H1 (cell line): ENCODE data around the gene NPHP3. TPM values are rescaled to one million over a fixed set of nuclear protein-coding genes. Genes with fewer than 3 reads are reported as not detected.

Experiments used
- CTCF ChIA-PET: fragments of 300-600 bp; sonication (Branson Sonifier 250); formaldehyde crosslinking; loops from one replicate; lab custom pipeline; 2021; ENCODE audit not compliant: partially characterized antibody; lab: Charles Lee
- POLR2A ChIA-PET: fragments of 300-600 bp; sonication (Branson Sonifier 250); formaldehyde crosslinking; loops from one replicate; lab custom pipeline; 2021; ENCODE audit warnings: inconsistent platforms; ENCODE audit not compliant: partially characterized antibody; lab: Charles Lee
- DNase-seq, 2 experiments: peaks; one replicate each; pipeline versions ENCODE4 v3.0.0 to v3.0.0-alpha.2; 2010 to 2022; ENCODE audit warnings: low spot score in 2 of 2, low read depth in 1 of 2, mixed read lengths in 1 of 2
- FAIRE-seq: peaks from 2 replicates; lab custom pipeline; 2011; peaks lifted over from hg19 to GRCh38; lab: Jason Lieb, UNC
- H2AFZ ChIP-seq: 2 replicates; pipeline ENCODE4 v1.8.1; 2012; ENCODE audit warnings: low read length, inconsistent platforms
- H2AK5ac ChIP-seq: 2 replicates; pipeline ENCODE4 v1.6.1; 2013; ENCODE audit warnings: low read depth, low read length
- H2BK120ac ChIP-seq: replicated peaks from 2 replicates; pipeline ENCODE3; 2013; ENCODE audit warnings: low read depth, low read length, inconsistent platforms
- H2BK12ac ChIP-seq: 2 replicates; pipeline ENCODE4 v1.6.1; 2013; ENCODE audit warnings: low read depth, low read length
- H2BK15ac ChIP-seq: 2 replicates; pipeline ENCODE4 v1.6.1; 2013; ENCODE audit warnings: low read length
- H2BK20ac ChIP-seq: 2 replicates; pipeline ENCODE4 v1.6.1; 2013; ENCODE audit warnings: low read length
- H2BK5ac ChIP-seq: 2 replicates; pipeline ENCODE4 v1.6.1; 2013; ENCODE audit warnings: low read depth, low read length
- H3K14ac ChIP-seq: 2 replicates; pipeline ENCODE4 v1.6.1; 2013; ENCODE audit warnings: inconsistent platforms; ENCODE audit not compliant: insufficient read length
- H3K18ac ChIP-seq: 2 replicates; pipeline ENCODE4 v1.6.1; 2013; ENCODE audit warnings: low read length; ENCODE audit errors: extremely low read depth
- H3K23ac ChIP-seq: 2 replicates; pipeline ENCODE4 v1.6.1; 2013; ENCODE audit warnings: inconsistent platforms; ENCODE audit not compliant: insufficient read length
- H3K23me2 ChIP-seq: 2 replicates; pipeline ENCODE4 v1.6.1; 2013; ENCODE audit warnings: low read depth, low read length
- H3K27ac ChIP-seq: 2 replicates; pipeline ENCODE4 v1.6.1; 2011; ENCODE audit warnings: low read depth, low read length, inconsistent platforms
- H3K27me3 ChIP-seq, 4 experiments: replicated peaks in 1 of 4; 1 replicate in 1 of 4; 2 replicates in 3 of 4; pipeline versions ENCODE4 v1.6.1 to v1.8.1; 2011 to 2013; ENCODE audit warnings: low read length in 3 of 4, mild to moderate bottlenecking in 3 of 4, inconsistent platforms in 2 of 4, mixed read lengths in 2 of 4, moderate library complexity in 1 of 4; ENCODE audit not compliant: control insufficient read depth in 3 of 4, insufficient read depth in 3 of 4; ENCODE audit errors: extremely low read depth in 1 of 4
- H3K36me3 ChIP-seq, 4 experiments: 2 replicates each; pipeline versions ENCODE4 v1.6.1 to v1.8.1; 2011 to 2013; ENCODE audit warnings: mild to moderate bottlenecking in 4 of 4, low read length in 3 of 4, moderate library complexity in 2 of 4, control low read depth in 1 of 4, inconsistent platforms in 1 of 4; ENCODE audit not compliant: insufficient read depth in 4 of 4, control insufficient read depth in 2 of 4
- H3K4ac ChIP-seq: replicated peaks from 2 replicates; pipeline ENCODE3; 2013; ENCODE audit warnings: low read length, low read depth, mixed read lengths, inconsistent platforms; ENCODE audit not compliant: insufficient read length
- H3K4me1 ChIP-seq, 4 experiments: replicated peaks in 1 of 4; 1 replicate in 1 of 4; 2 replicates in 3 of 4; pipeline versions ENCODE4 v1.6.1 to v1.8.1; 2011 to 2013; ENCODE audit warnings: low read length in 3 of 4, inconsistent platforms in 2 of 4, mixed read lengths in 1 of 4; ENCODE audit not compliant: insufficient read depth in 4 of 4, control insufficient read depth in 3 of 4
- H3K4me2 ChIP-seq, 2 experiments: 2 replicates each; pipeline versions ENCODE4 v1.6.1 to v1.8.1; 2011 to 2013; ENCODE audit warnings: low read depth in 2 of 2, low read length in 2 of 2, control low read depth in 1 of 2, inconsistent platforms in 1 of 2, mild to moderate bottlenecking in 1 of 2; ENCODE audit not compliant: insufficient read depth in 1 of 2
- H3K4me3 ChIP-seq, 4 experiments: fragments of 200-600, 300-600 bp in 1 of 4; sonication (generic), shearing (Covaris generic), sonication (Bioruptor Twin) in 1 of 4; 2 replicates each; pipeline versions ENCODE4 v1.5.1 to v1.8.1; 2011 to 2016; ENCODE audit warnings: low read length in 4 of 4, low read depth in 3 of 4, control low read depth in 2 of 4, inconsistent platforms in 2 of 4, mild to moderate bottlenecking in 2 of 4, mixed read lengths in 1 of 4, moderate library complexity in 1 of 4; ENCODE audit not compliant: insufficient read depth in 2 of 4; ENCODE audit errors: extremely low read depth in 1 of 4
- H3K56ac ChIP-seq: replicated peaks from 2 replicates; pipeline ENCODE3; 2013; ENCODE audit warnings: low read depth, mild to moderate bottlenecking, mixed read lengths, low read length, inconsistent platforms; ENCODE audit not compliant: insufficient read length
- H3K79me1 ChIP-seq: 2 replicates; pipeline ENCODE4 v1.6.1; 2013; ENCODE audit warnings: low read depth, low read length, control low read depth
- H3K79me2 ChIP-seq, 2 experiments: 2 replicates each; pipeline versions ENCODE4 v1.6.1 to v1.8.1; 2012 to 2013; ENCODE audit warnings: low read length in 2 of 2, mild to moderate bottlenecking in 2 of 2, inconsistent platforms in 1 of 2; ENCODE audit not compliant: insufficient read depth in 2 of 2, control insufficient read depth in 1 of 2
- H3K9ac ChIP-seq, 4 experiments: replicated peaks in 1 of 4; 1 replicate in 1 of 4; 2 replicates in 3 of 4; pipeline versions ENCODE4 v1.6.1 to v1.8.1; 2011 to 2013; ENCODE audit warnings: low read depth in 3 of 4, low read length in 3 of 4, control low read depth in 2 of 4, mild to moderate bottlenecking in 2 of 4, moderate library complexity in 2 of 4, inconsistent platforms in 1 of 4; ENCODE audit errors: extremely low read depth in 1 of 4
- H3K9me3 ChIP-seq, 2 experiments: 2 replicates each; pipeline versions ENCODE4 v1.6.1 to v1.8.1; 2012 to 2013; ENCODE audit warnings: mild to moderate bottlenecking in 2 of 2, moderate library complexity in 2 of 2, control low read depth in 1 of 2, inconsistent platforms in 1 of 2, low read depth in 1 of 2, low read length in 1 of 2, mixed read lengths in 1 of 2; ENCODE audit not compliant: insufficient read depth in 2 of 2
- H4K20me1 ChIP-seq, 2 experiments: replicated peaks in 1 of 2; 2 replicates each; pipeline versions ENCODE3 to v1.8.1; 2011 to 2013; ENCODE audit warnings: inconsistent platforms in 2 of 2, low read length in 2 of 2, mild to moderate bottlenecking in 1 of 2; ENCODE audit not compliant: insufficient read depth in 2 of 2, control insufficient read depth in 1 of 2
- H4K5ac ChIP-seq: 2 replicates; pipeline ENCODE4 v1.6.1; 2013; ENCODE audit warnings: low read length, low read depth, mixed read lengths, inconsistent platforms; ENCODE audit not compliant: insufficient read length
- H4K8ac ChIP-seq: 2 replicates; pipeline ENCODE4 v1.8.0; 2013; ENCODE audit warnings: mild to moderate bottlenecking, moderate library complexity, low read length, inconsistent platforms; ENCODE audit not compliant: insufficient read depth; ENCODE audit errors: extremely low read depth
- H4K91ac ChIP-seq: replicated peaks from 2 replicates; pipeline ENCODE3; 2013; ENCODE audit warnings: low read length, mixed read lengths, inconsistent platforms; ENCODE audit not compliant: insufficient read length
- ASH2L ChIP-seq: fragments of 200-600, 300-600 bp; sonication (generic); IDR thresholded peaks from one replicate; pipeline ENCODE4 v1.7.1; 2017; ENCODE audit warnings: low read length
- CREB1 ChIP-seq: IDR thresholded peaks from 2 replicates; pipeline ENCODE4 v1.6.1; 2012; ENCODE audit warnings: inconsistent platforms
- CTCF ChIP-seq, 3 experiments: IDR thresholded peaks; 1 replicate in 2 of 3; 2 replicates in 1 of 3; pipeline versions ENCODE4 v1.5.1 to v1.6.1; 2011; ENCODE audit warnings: low read length in 3 of 3, mild to moderate bottlenecking in 3 of 3, inconsistent platforms in 2 of 3, low read depth in 1 of 3, moderate library complexity in 1 of 3; ENCODE audit not compliant: insufficient read depth in 1 of 3; ENCODE audit errors: control extremely low read depth in 1 of 3
- EP300 ChIP-seq, 2 experiments: IDR thresholded peaks; 1 replicate in 1 of 2; 2 replicates in 1 of 2; pipeline ENCODE4 v1.6.1; 2011 to 2012; ENCODE audit warnings: low read depth in 2 of 2, low read length in 2 of 2, mild to moderate bottlenecking in 2 of 2, borderline replicate concordance in 1 of 2, inconsistent platforms in 1 of 2, moderate library complexity in 1 of 2
- GTF2F1 ChIP-seq: IDR thresholded peaks from 2 replicates; pipeline ENCODE4 v1.6.1; 2012; ENCODE audit warnings: low read depth, low read length, improper control_type of control experiment, borderline replicate concordance
- KDM5A ChIP-seq: fragments of 200-600 bp; IDR thresholded peaks from 2 replicates; pipeline ENCODE4 v1.7.1; 2012; ENCODE audit warnings: mild to moderate bottlenecking, low read length, inconsistent platforms, mixed read lengths
- RNF2 ChIP-seq: fragments of 200-900, 300-1000 bp; sonication (generic); IDR thresholded peaks from 2 replicates; pipeline ENCODE4 v1.7.1; 2016; ENCODE audit warnings: borderline replicate concordance, low read depth, mild to moderate bottlenecking, antibody characterized with exemption, low read length; ENCODE audit not compliant: poor library complexity, severe bottlenecking; ENCODE audit errors: missing control alignments
- SP1 ChIP-seq: IDR thresholded peaks from 2 replicates; pipeline ENCODE4 v1.6.1; 2011; ENCODE audit warnings: low read depth, low read length
- TAF1 ChIP-seq: IDR thresholded peaks from 2 replicates; pipeline ENCODE4 v1.6.1; 2011; ENCODE audit warnings: mild to moderate bottlenecking, low read depth, low read length
- USF2 ChIP-seq: IDR thresholded peaks from 2 replicates; pipeline ENCODE4 v1.6.1; 2011; ENCODE audit warnings: low read length, improper control_type of control experiment
- polyA plus RNA-seq, 7 experiments: library from polyadenylated mRNA; depleted of rRNA in 3 of 7; stranded (reverse) in 5 of 7; unstranded in 2 of 7; fragments of >200 nt in 5 of 7; fragments of 200-250 nt in 2 of 7; gene quantifications; 1 replicate in 5 of 7; 2 replicates in 1 of 7; 4 replicates in 1 of 7; pipeline versions ENCODE4 v1.2.1 to v1.2.3, GENCODE V29; 2011 to 2013; ENCODE audit warnings: missing spikeins in 2 of 7, mixed read lengths in 2 of 7
- total RNA-seq: library from RNA; stranded (reverse); fragmentation: NEBNext Ultra II Directional; extraction: Animal tissue kit (Norgen Biotek cat#: 25700); gene quantifications from 2 replicates; pipeline ENCODE4 v1.2.1, GENCODE V29; 2021

Gene NPHP3
- total and polyA plus RNA-seq, 2 of the 8 experiments (the other 6 are each of a cell fraction or from before 2014, with no cell fraction given), result 6.8 to 14.8 TPM

- H3K79me2 ChIP-seq, result peaks cover 0 to 7% of the 10 kb centered on the region in 2 experiments; a peak in 1 of 4 replicates
These were observed 5.8 kb downstream of the NPHP3 start for GRCh38 chr3:132716372-132716771.

More at GRCh38 chr3:132716372-132716771, 5.8 kb downstream of the NPHP3 start:
- Histone ChIP-seq H2BK12ac (no peak overlapping the region), H3K18ac (no peak overlapping the region), H3K27me3 (no peaks in the 10 kb centered on the region), H2BK5ac (no peak overlapping the region), H2BK15ac (no peak overlapping the region), H4K5ac (no peak overlapping the region), H3K14ac (no peak overlapping the region), H2BK20ac (no peak overlapping the region), H3K4me2 (no peak overlapping the region), H3K27ac (no peak overlapping the region), H2AFZ (no peak overlapping the region), H4K8ac (no peak overlapping the region), H3K4ac (no peak overlapping the region), H4K91ac (no peak overlapping the region), H4K20me1 (no peaks in the 10 kb centered on the region), H3K9ac (no peak overlapping the region), H3K23ac (no peak overlapping the region), H2AK5ac (no peak overlapping the region), H3K23me2 (no peaks in the 10 kb centered on the region), H3K4me1 (peaks cover 0 to 2% (median 0%) of the 10 kb centered on the region in 4 experiments; a peak in 1 of 7 replicates), H3K79me1 (no peaks in the 10 kb centered on the region), H2BK120ac (no peak overlapping the region), H3K36me3 (peaks cover 0 to 31% (median 10%) of the 10 kb centered on the region in 4 experiments; a peak in 4 of 8 replicates), H3K4me3 (no peak overlapping the region), H3K9me3 (no peaks in the 10 kb centered on the region), H3K56ac (no peak overlapping the region)
- CTCF ChIA-PET, result interaction anchor here (1.1 to 1.5 kb wide), 2 partner anchors 9 kb away, joined by 3 read pairs; no protein-coding TSS in a partner anchor
- FAIRE-seq, result no peak
- no peak for DNase-seq
- TF ChIP-seq USF2 (no peak), CREB1 (no peak), RNF2 (no peak), KDM5A (no peak), GTF2F1 (no peak), CTCF (IDR thresholded peaks at IDR 0.05; ENCODE audit: control extremely low read depth in 1 of 3, insufficient read depth in 1 of 3, low read depth in 1 of 3, low read length in 3 of 3) (no peak), EP300 (IDR thresholded peaks at IDR 0.05; ENCODE audit: borderline replicate concordance in 1 of 2, low read depth in 2 of 2, low read length in 2 of 2) (no peak), SP1 (no peak), TAF1 (no peak), ASH2L (no peak)
- POLR2A ChIA-PET, result no interaction called here
